Vagina (tissue), 2 donors: Measurements from ENCODE around the gene MCF2.

Experiments
- POLR2A ChIP-seq, 2 donors: fragments of 450-650 bp; IDR thresholded peaks; one replicate each; pipeline ENCODE4 v1.6.1; 2017; ENCODE audit warnings: antibody characterized with exemption in 2 of 2, mild to moderate bottlenecking in 2 of 2, moderate library complexity in 2 of 2
- POLR2AphosphoS5 ChIP-seq, 2 donors: sonication (generic); formaldehyde crosslinking; IDR thresholded peaks; one replicate each; pipeline ENCODE4 v1.9.0; 2017; ENCODE audit warnings: antibody characterized with exemption in 2 of 2, mild to moderate bottlenecking in 2 of 2, low read depth in 1 of 2; ENCODE audit not compliant: insufficient read depth in 1 of 2

DNA sequence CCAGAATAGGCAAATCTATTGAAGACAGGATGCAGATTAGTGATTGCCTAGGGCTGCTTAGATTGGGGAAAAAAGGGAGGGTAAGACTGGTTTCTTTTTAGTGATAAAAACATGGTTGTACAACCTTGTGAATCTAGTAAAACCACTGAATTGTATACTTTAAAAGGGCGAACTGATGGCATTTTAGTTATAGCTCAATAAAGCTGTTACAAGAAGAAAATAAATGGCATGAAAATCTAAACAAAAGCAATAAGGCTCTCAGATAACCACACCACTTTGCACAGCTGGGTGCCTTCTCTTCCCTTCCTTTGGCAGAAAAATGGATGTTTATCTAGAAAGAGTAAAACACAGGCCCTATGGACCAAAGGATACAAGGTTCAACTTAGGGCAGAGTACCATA is 107.9 kb downstream of the MCF2 start:
- TF ChIP-seq POLR2A (IDR thresholded peaks at IDR 0.05) (no peak), POLR2AphosphoS5 (IDR thresholded peaks at IDR 0.05; ENCODE audit: insufficient read depth in 1 of 2, low read depth in 1 of 2) (no peak)
